ENCODE measurements around the gene CD164L2. TPM values are rescaled to one million over a fixed set of nuclear protein-coding genes. Genes with fewer than 3 reads are reported as not detected.

Gene CD164L2
- total RNA-seq, 1 donor from 2014 or later = 0.29 TPM

DNA sequence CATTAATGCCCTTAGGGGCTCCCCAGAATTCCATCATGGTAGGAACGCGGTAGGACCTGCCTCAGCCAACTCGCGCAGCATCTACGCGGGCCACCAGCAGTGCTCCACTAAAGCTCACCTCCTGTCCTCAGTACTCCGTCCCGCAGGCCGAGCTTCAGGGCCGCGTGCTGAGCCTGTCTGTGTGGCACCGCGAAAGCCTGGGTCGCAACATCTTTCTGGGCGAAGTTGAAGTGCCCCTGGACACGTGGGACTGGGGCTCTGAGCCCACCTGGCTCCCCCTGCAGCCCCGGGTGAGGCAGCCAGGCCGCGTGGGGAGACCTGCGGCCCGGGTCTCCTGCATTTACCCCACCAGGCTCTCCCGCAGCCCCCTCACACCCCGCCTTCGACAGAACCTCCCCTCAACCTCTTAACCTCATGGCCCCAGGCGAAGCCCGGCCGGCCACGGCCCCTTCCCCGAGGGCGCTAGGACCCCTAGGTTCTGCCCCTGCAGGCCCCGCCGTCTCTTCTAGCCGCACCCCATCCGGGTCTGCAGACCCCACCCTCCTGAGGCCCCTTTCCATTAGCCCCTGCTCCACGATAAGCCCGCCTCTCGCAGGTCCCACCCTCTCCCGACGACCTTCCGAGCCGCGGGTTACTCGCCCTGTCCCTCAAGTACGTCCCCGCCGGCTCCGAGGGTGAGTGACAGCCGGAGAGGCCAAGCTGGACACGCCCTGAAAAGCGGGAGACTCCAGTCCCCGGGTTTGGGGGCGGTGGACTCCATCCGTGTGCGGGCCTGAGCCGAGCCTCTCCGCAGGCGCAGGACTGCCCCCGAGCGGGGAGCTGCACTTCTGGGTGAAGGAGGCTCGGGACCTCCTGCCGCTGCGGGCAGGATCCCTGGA, 32.2 kb downstream of the CD164L2 start:
- no peak for DNase-seq (ENCODE audit: low read depth)
- TF ChIP-seq CTCF (IDR thresholded peaks at IDR 0.05; ENCODE audit: insufficient read depth, low read length, poor library complexity, severe bottlenecking) = no peak
- peaks cover 1% of the 10 kb centered on the region for H3K36me3 ChIP-seq (ENCODE audit: control insufficient read depth, insufficient read depth, low read length)
- peaks cover 6% of the 10 kb centered on the region for H3K27me3 ChIP-seq (ENCODE audit: control insufficient read depth, insufficient read depth, low read length)
- H3K4me3 ChIP-seq (ENCODE audit: low read depth, low read length) = no peak overlapping the region

- DNase-seq (ENCODE audit: low read depth) = no peak
- TF ChIP-seq CTCF (IDR thresholded peaks at IDR 0.05; ENCODE audit: insufficient read depth, low read length, poor library complexity, severe bottlenecking) = no peak
Observed at GRCh38 chr1:27349784-27350662, 33.1 kb downstream of the CD164L2 start.

DNA sequence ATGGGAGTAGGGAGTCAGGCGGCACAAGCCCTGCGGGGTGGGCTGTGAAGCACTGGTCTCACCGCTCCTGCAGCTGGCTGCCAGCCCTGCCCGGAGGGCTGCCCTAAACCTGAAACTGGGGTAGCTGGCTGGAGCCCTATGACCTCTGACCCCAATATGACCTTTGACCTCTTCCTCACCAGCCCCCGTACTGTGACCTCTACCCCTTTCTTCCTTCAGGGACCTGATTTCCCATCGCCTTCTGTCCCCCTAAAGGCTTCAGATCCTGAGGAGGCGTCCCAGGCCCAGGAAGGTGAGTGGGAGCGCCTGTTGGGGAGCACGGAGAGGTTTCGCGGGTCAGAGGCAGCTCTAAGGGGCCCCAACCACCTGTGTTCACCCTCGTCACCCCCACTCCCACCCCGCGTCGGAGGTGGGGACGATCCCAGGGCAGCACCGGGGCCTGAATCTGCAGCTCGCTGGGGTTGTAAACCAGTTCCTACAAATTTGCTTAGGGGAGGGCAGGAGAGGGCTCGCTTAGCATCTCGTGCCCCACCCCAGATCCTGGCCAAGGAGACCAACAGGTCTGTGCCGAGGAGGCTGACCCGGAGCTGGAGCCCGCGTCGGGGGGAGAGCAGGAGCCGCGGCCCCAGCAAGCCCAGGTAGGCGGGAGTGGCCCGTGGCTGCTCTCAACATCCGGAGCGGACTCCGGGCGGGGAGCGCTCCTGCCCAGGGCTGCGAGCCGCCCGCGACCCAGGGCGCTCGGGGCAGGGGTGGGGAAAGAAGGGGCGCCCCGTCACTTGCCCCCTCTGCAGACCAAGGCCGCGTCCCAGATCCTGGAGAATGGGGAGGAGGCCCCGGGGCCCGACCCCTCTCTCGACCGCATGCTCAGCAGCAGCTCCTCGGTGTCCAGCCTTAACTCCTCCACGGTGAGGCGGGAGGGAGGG, 34.0 kb downstream of the CD164L2 start:
- Histone ChIP-seq H3K36me3 (ENCODE audit: control insufficient read depth, insufficient read depth, low read length) (no peaks in the 10 kb centered on the region), H3K4me3 (ENCODE audit: low read depth, low read length) (peak overlapping the region; percentile 29), H3K27me3 (ENCODE audit: control insufficient read depth, insufficient read depth, low read length) (peaks cover 6% of the 10 kb centered on the region)
- TF ChIP-seq CTCF (IDR thresholded peaks at IDR 0.05; ENCODE audit: insufficient read depth, low read length, poor library complexity, severe bottlenecking) = no peak
- DNase-seq (ENCODE audit: low read depth) = no peak

More at GRCh38 chr1:27349784-27350662, 33.1 kb downstream of the CD164L2 start:
- no peaks in the 10 kb centered on the region for H3K36me3 ChIP-seq (ENCODE audit: control insufficient read depth, insufficient read depth, low read length)
- H3K4me3 ChIP-seq (ENCODE audit: low read depth, low read length) = peak overlapping the region; percentile 29
- peaks cover 6% of the 10 kb centered on the region for H3K27me3 ChIP-seq (ENCODE audit: control insufficient read depth, insufficient read depth, low read length)

DNA sequence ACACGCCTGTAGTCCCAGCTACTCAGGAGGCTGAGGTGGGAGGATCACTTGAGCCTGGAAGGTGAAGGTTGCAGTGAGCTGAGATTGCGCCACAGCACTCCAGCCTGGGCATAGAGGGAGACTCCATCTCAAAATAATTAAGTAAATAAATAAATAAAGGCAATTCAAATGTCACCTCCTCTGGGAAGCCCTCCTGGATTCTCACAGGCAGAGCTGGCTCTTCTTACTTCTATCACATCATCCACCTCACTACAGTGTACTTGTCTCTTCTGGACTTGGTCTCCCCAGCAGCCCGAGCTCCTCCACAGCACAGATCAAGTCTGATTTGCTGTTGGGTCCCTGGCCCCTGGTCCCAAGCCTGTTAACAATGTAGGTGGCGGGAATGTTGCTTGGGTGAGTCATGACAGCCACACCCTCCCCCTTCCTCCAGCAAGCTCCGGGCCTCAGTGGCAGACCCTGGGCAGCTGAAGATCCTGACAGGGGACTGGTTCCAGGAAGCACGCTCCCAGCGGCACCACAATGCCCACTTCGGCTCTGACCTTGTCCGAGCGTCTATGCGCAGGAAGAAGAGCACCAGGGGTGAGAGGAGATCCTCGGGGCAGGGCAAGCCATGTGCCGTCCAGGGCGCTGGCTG, 36.0 kb downstream of the CD164L2 start:
- Histone ChIP-seq H3K4me3 (ENCODE audit: low read depth, low read length) (no peak overlapping the region), H3K36me3 (ENCODE audit: control insufficient read depth, insufficient read depth, low read length) (no peaks in the 10 kb centered on the region), H3K27me3 (ENCODE audit: control insufficient read depth, insufficient read depth, low read length) (peaks cover 6% of the 10 kb centered on the region)
- DNase-seq (ENCODE audit: low read depth) = no peak
- TF ChIP-seq CTCF (IDR thresholded peaks at IDR 0.05; ENCODE audit: insufficient read depth, low read length, poor library complexity, severe bottlenecking) = no peak

- H3K4me3 ChIP-seq (ENCODE audit: low read depth, low read length) = no peak overlapping the region
- H3K36me3 ChIP-seq (ENCODE audit: control insufficient read depth, insufficient read depth, low read length) = no peaks in the 10 kb centered on the region
- DNase-seq (ENCODE audit: low read depth) = no peak
- H3K27me3 ChIP-seq (ENCODE audit: control insufficient read depth, insufficient read depth, low read length) = peaks cover 6% of the 10 kb centered on the region
- TF ChIP-seq CTCF (IDR thresholded peaks at IDR 0.05; ENCODE audit: insufficient read depth, low read length, poor library complexity, severe bottlenecking) = no peak
Observed at GRCh38 chr1:27346357-27346756, 36.8 kb downstream of the CD164L2 start.

Data from kidney epithelial cell (primary cell).